Neural crest cell (in vitro differentiated cells): ENCODE results near the gene NRG3. TPM values are rescaled to one million over a fixed set of nuclear protein-coding genes. Genes with fewer than 3 reads are reported as not detected.

Experiments used
- DNase-seq: peaks from one replicate; pipeline ENCODE4 v3.0.0; 2021; ENCODE audit warnings: low read depth, mixed read lengths, low spot score
- H3K27ac Mint-ChIP-seq: one replicate; pipeline ENCODE4 v1.8.0; 2021; ENCODE audit warnings: mild to moderate bottlenecking, mixed read lengths; ENCODE audit not compliant: unreplicated experiment
- H3K27me3 Mint-ChIP-seq: 2 replicates; pipeline ENCODE4 v1.8.0; 2021; ENCODE audit warnings: low read depth, mild to moderate bottlenecking, mixed read lengths
- H3K36me3 Mint-ChIP-seq: 2 replicates; pipeline ENCODE4 v1.8.0; 2021; ENCODE audit warnings: low read depth, mild to moderate bottlenecking, mixed read lengths
- H3K4me1 Mint-ChIP-seq: 2 replicates; pipeline ENCODE4 v1.8.0; 2021; ENCODE audit warnings: mixed read lengths
- H3K4me3 Mint-ChIP-seq: one replicate; pipeline ENCODE4 v1.8.0; 2021; ENCODE audit warnings: mild to moderate bottlenecking, mixed read lengths
- H3K9me3 Mint-ChIP-seq: 2 replicates; pipeline ENCODE4 v1.8.0; 2021; ENCODE audit warnings: mixed read lengths
- CTCF ChIP-seq: fragments of 200-600 bp; sonication (generic); conservative IDR thresholded peaks from 2 replicates; pipeline ENCODE4 v1.5.0; 2021; ENCODE audit warnings: antibody characterized with exemption, mild to moderate bottlenecking
- total RNA-seq: library from RNA; stranded (reverse); gene quantifications from 2 replicates; pipeline ENCODE4 v1.2.1, GENCODE V29; 2021

NRG3 gene
- total RNA-seq, 1 donor from 2014 or later = 3.1 TPM

GRCh38 chr10:82506680-82507376 is 631.8 kb downstream of the NRG3 start:
- Mint-ChIP-seq H3K27ac (no peak overlapping the region), H3K9me3 (no peaks in the 10 kb centered on the region), H3K36me3 (no peaks in the 10 kb centered on the region), H3K27me3 (no peaks in the 10 kb centered on the region), H3K4me1 (no peaks in the 10 kb centered on the region), H3K4me3 (no peak overlapping the region)
- TF ChIP-seq CTCF = no peak
- DNase-seq = no peak

GRCh38 chr10:82515256-82515655 is 640.3 kb downstream of the NRG3 start:
- no peak for TF ChIP-seq CTCF
- no peak for DNase-seq
- Mint-ChIP-seq H3K27ac (no peak overlapping the region), H3K9me3 (peaks cover 7% of the 10 kb centered on the region), H3K4me1 (peaks cover 4% of the 10 kb centered on the region), H3K27me3 (no peaks in the 10 kb centered on the region), H3K36me3 (no peaks in the 10 kb centered on the region), H3K4me3 (no peak overlapping the region)

GRCh38 chr10:82529062-82529461 is 654.1 kb downstream of the NRG3 start:
- no peaks in the 10 kb centered on the region for H3K36me3 Mint-ChIP-seq
- no peaks in the 10 kb centered on the region for H3K27me3 Mint-ChIP-seq
- no peaks in the 10 kb centered on the region for H3K9me3 Mint-ChIP-seq
- no peak for DNase-seq
- no peak overlapping the region for H3K4me3 Mint-ChIP-seq
- no peak overlapping the region for H3K27ac Mint-ChIP-seq
- no peak for TF ChIP-seq CTCF
- H3K4me1 Mint-ChIP-seq = no peaks in the 10 kb centered on the region

- Mint-ChIP-seq H3K4me1 (no peaks in the 10 kb centered on the region), H3K36me3 (peaks cover 3% of the 10 kb centered on the region), H3K27ac (no peak overlapping the region), H3K9me3 (no peaks in the 10 kb centered on the region), H3K27me3 (no peaks in the 10 kb centered on the region), H3K4me3 (no peak overlapping the region)
- no peak for DNase-seq
- no peak for TF ChIP-seq CTCF
Measured at GRCh38 chr10:82535457-82535856, 660.5 kb downstream of the NRG3 start.

- Mint-ChIP-seq H3K4me3 (no peak overlapping the region), H3K27ac (no peak overlapping the region), H3K9me3 (no peaks in the 10 kb centered on the region), H3K4me1 (no peaks in the 10 kb centered on the region), H3K36me3 (peaks cover 3% of the 10 kb centered on the region), H3K27me3 (no peaks in the 10 kb centered on the region)
- no peak for TF ChIP-seq CTCF
- DNase-seq = no peak
Measured at GRCh38 chr10:82536668-82537067, 661.7 kb downstream of the NRG3 start.
